Airway epithelial cell (primary cell): ENCODE data around the gene HAND2. TPM values are rescaled to one million over a fixed set of nuclear protein-coding genes. Genes with fewer than 3 reads are reported as not detected.

Source experiments
- total RNA-seq: library from RNA; depleted of rRNA; stranded (reverse); fragments of >200 nt; gene quantifications from 2 replicates; pipeline ENCODE4 v1.2.3, GENCODE V29; 2015

HAND2 gene
- total RNA-seq: not detected in 2 replicates

GRCh38 chr4:173529477-173530325 is at the start of gene HAND2:
Gene HAND2 (minus strand): TSS chr4:173530229. CDS start chr4:173529289, 940 bp downstream.

Other genes starting within 250 kb of the HAND2 start
- 83.5 and 95.8 TPM in 2 replicates for gene HMGB2, start 195.9 kb downstream of the HAND2 start, total RNA-seq
- 17.8 and 19.7 TPM in 2 replicates for gene SAP30, start 159.3 kb downstream of the HAND2 start, total RNA-seq
- gene SCRG1, start 131.1 kb downstream of the HAND2 start, total RNA-seq: not detected in 2 replicates